Pulmonary artery endothelial cell (primary cell): ENCODE results near the gene SLC66A3. TPM values are rescaled to one million over a fixed set of nuclear protein-coding genes. Genes with fewer than 3 reads are reported as not detected.
"Not testable (repeated sequence)": the region's sequence is repeated elsewhere in the genome, so short reads cannot be mapped to it uniquely, and the experiment has no call there.

Experiments used
- DNase-seq: peaks from one replicate; pipeline ENCODE4 v3.0.0-alpha.2; 2011; ENCODE audit warnings: low read depth, low spot score
- total RNA-seq: library from RNA; depleted of rRNA; stranded (reverse); fragments of >200 nt; gene quantifications from 2 replicates; pipeline ENCODE4 v1.2.3, GENCODE V29; 2014

SLC66A3 gene
- total RNA-seq, 1 donor from 2014 or later: 29.9 TPM

GRCh38 chr2:11163439-11164317, 8.4 kb downstream of the SLC66A3 start:
- no peak for DNase-seq

GRCh38 chr2:11165046-11165445, 9.8 kb downstream of the SLC66A3 start:
- not testable (repeated sequence) for DNase-seq

GRCh38 chr2:11166476-11166875, 11.2 kb downstream of the SLC66A3 start:
- DNase-seq: no peak

- no peak for DNase-seq
Measured at GRCh38 chr2:11168488-11168887, 13.2 kb downstream of the SLC66A3 start.

- DNase-seq: no peak
Measured at GRCh38 chr2:11169333-11169732, 14.1 kb downstream of the SLC66A3 start.

GRCh38 chr2:11174222-11174621, 19.0 kb downstream of the SLC66A3 start:
- no peak for DNase-seq

- DNase-seq: no peak
Measured at GRCh38 chr2:11175293-11175795, 20.1 kb downstream of the SLC66A3 start.

- no peak for DNase-seq
Measured at GRCh38 chr2:11177871-11178690, 22.8 kb downstream of the SLC66A3 start.

- DNase-seq: no peak
Measured at GRCh38 chr2:11179196-11179595, 23.9 kb downstream of the SLC66A3 start.

- no peak for DNase-seq
Measured at GRCh38 chr2:11179899-11180298, 24.6 kb downstream of the SLC66A3 start.

- DNase-seq: no peak
Measured at GRCh38 chr2:11180653-11181052, 25.4 kb downstream of the SLC66A3 start.

- no peak for DNase-seq
Measured at GRCh38 chr2:11182951-11183350, 27.7 kb downstream of the SLC66A3 start.

- DNase-seq: no peak
Measured at GRCh38 chr2:11186145-11186544, 30.9 kb downstream of the SLC66A3 start.

- DNase-seq: peak; percentile 45
Measured at GRCh38 chr2:11187083-11187619, 31.9 kb downstream of the SLC66A3 start.

- no peak for DNase-seq
Measured at GRCh38 chr2:11187731-11188130, 32.5 kb downstream of the SLC66A3 start.

- no peak for DNase-seq
Measured at GRCh38 chr2:11196246-11196645, 41.0 kb downstream of the SLC66A3 start.

- no peak for DNase-seq
Measured at GRCh38 chr2:11200651-11201050, 45.4 kb downstream of the SLC66A3 start.

GRCh38 chr2:11201969-11202368, 46.7 kb downstream of the SLC66A3 start:
- no peak for DNase-seq

- no peak for DNase-seq
Measured at GRCh38 chr2:11203480-11203879, 48.2 kb downstream of the SLC66A3 start.

- no peak for DNase-seq
Measured at GRCh38 chr2:11208083-11208482, 52.8 kb downstream of the SLC66A3 start.

- DNase-seq: no peak
Measured at GRCh38 chr2:11212645-11213044, 57.4 kb downstream of the SLC66A3 start.

- no peak for DNase-seq
Measured at GRCh38 chr2:11213090-11213638, 57.9 kb downstream of the SLC66A3 start.
